Skin epidermis (tissue), 12 donors: ENCODE data around the gene KPNA3.

Experiments
- H3K27ac ChIP-seq, 21 experiments: fragments of 200-600 bp; sonication (generic) in 11 of 21; one replicate each; pipeline ENCODE4 v1.5.0; 2020; ENCODE audit warnings: mild to moderate bottlenecking in 3 of 21, inconsistent platforms in 2 of 21, moderate library complexity in 2 of 21
- H3K4me3 ChIP-seq, 7 experiments: fragments of 200-600 bp; sonication (generic) in 2 of 7; one replicate each; pipeline ENCODE4 v1.5.0; 2020; ENCODE audit warnings: inconsistent platforms in 2 of 7, mild to moderate bottlenecking in 2 of 7, moderate library complexity in 1 of 7

KPNA3 gene

DNA sequence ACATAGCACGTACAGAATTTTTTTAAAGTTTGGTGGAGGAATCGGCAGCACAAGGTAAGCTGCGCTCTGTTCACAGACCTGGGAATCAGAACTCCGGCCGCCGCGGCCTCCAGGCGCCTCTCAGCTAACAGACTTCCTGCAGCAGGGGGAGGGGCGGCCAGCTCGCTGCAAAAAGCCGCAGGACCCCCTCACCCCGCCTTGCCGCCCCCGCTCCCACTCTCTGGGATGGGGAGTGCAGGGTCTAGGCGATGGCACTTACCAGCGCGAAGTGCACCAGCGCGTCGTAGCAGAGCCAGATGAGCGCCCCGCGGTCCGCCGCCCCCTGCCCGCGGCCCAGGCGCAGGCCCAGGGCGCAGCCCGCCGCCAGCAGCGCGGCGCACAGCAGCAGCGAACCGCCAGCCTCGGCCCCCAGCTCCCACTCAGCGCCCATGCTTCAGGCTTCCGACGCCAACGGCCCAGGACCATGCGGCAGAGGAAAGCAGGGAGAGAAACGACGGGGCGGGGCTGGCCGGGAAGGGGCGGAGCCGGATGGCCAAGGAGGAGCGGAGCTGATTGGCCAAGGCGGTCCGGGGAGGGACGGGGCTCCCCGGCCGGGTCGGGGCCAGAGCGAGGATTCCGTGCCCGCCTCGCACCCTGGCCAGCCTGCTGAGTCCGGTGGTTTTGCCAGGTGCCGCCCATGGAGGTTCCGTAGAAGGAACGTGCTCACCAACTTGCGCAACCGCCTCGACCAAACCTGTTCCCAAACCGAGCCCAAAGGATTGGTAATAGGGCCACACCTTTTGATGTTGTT, 101.3 kb downstream of the KPNA3 start, which contains the start of gene EBPL:
TSS of gene EBPL (minus strand) at position 492 of the 790 bp plus-strand sequence. CDS start at position 430, 62 bp downstream.
- peak within 1 kb of the TSS; percentile 35 to 90 (median 85) for H3K27ac ChIP-seq
- peak within 1 kb of the TSS; percentile 65 to 92 (median 80) for H3K4me3 ChIP-seq

DNA sequence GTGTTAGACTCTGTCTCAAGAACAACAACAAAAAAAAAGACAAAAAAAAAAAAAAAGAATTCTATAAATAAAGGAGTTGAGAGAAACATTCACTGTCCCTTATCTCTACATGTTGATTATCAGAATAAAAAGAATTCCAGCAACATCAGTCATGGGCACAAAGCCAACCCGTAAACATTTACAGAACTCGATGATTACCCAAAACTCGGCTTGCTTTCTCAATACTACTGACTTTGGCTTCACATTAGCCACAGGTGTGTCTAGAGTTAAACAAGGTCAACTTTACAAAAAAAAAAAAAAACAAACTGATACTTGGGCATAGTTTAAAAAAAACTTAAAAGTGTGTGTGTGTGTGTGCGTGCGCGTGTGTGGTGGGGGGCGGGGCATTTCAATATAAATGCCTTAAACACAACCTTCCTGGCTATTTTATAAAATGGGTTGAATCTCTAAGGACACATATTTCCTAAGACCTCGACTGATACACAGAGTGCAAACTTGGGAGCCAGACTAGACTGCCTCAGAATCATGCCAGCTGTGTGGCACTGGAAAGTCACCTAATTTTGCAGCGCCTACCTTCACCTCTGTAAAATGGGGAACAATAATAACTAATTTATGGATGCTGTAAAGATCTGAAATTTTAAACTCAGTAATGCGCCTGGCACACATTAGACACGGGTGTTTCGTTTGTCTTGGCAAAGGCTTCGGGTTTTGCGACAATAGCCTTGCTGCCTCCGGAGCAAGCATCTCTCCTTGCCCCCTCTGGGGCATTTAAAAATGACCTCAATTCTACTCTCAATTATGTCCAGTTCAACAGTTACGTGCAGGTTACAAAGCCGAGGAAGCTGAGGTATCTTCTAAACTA, 102.1 kb downstream of the KPNA3 start:
- H3K27ac ChIP-seq = peak overlapping the region in 20 of 21 experiments; percentile 36 to 90 (median 86)
- peak overlapping the region; percentile 65 to 92 (median 80) for H3K4me3 ChIP-seq

DNA sequence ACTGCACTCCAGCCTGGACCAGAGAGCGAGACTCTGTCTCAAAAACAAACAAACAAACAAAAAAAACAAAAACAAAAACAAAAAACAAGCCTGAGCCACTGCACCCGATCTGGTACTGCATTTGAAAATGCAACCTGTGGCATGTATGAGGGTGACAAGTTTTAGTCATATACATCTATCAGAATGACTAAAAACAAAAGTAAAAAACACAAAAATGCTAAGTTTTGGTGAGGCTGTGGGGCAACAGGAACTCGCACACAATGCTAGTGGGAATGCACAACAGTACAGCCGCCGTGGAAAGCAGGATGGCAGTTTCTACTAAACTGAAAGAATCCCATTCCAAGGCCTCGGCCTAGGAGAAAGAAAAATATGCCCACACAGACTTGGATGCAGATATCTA, 109.0 kb downstream of the KPNA3 start:
- no peak overlapping the region for H3K27ac ChIP-seq
- no peak overlapping the region for H3K4me3 ChIP-seq

DNA sequence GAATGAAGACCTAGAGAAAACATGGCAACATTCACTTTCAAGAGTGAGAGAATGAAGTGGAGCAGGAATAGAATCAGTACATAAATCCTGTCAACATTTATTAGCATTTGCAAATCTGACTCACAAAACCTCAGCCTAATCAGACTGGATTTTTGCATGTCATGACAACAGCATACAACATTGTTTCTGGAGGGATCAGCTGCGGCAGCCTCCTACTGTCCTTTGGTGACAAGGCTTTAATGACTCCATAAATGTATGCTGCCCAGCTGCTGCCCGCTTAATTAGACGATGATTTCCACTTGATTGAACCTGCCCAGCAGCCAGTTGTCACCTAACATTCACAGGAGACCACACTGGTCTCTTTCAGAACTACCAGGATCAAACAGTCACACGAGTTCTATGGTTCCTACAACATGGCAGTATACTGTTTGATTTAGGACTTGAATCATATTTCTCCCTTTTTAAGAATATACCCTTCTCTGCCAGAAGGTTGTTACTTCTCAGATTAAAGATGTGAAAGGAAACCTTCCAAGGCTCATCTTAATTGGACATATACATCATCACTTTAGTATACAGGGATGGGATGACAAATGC, 110.5 kb downstream of the KPNA3 start:
- H3K27ac ChIP-seq = no peak overlapping the region
- no peak overlapping the region for H3K4me3 ChIP-seq

DNA sequence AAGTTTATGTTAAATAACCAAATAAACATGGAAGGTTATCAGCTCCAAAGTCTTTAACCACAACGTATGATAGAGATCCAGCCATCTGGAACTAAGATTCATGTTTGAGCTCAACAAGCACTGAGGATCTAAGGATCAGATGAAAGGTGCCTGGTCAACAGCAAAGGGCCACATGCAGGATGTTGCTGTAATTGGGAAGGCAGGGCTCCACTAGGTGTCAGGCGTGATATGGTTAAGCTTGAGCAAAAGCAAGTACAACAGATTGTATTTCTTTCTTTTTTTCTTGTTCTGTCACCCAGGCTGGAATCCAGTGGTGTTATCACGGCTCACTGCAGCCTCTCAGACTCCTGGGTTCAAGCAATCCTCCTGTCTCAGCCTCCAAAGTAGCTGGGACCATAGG, 113.2 kb downstream of the KPNA3 start:
- H3K4me3 ChIP-seq = no peak overlapping the region
- H3K27ac ChIP-seq = no peak overlapping the region

- no peak overlapping the region for H3K27ac ChIP-seq
- no peak overlapping the region for H3K4me3 ChIP-seq
Observed at GRCh38 chr13:49678191-49678914, 114.1 kb downstream of the KPNA3 start.

DNA sequence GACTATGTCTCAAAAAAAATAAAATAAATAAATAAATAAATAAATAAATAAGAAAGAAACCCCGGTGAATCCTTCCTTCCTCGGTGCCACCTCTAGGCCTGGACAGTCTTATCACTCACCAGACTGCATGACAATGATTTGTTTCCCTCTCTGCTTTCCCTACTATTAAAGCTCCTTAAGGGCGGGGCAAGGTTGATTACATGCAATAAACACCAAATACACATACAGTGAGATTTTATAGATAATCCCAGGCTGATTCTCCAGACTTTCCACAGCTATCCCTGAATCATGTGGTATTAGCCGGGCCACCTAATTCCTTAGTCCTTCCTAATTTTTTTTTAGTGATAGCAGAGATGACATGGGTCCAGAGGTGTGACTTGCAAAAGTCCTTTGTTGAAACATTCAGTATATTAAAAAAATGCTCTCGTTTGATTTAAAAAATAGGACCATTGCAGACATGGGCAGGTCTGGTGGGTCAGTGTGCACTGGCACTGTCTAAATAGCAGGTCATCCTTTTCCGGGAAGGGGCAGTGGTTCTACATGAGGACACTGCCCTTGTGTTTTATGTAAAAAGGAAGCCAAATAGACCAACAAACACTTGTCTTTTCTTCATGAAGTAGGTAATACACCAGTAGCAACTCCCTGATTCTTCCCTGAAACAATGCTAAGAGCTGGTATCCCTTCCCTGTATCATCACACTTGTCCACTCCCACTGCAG, 115.7 kb downstream of the KPNA3 start:
- H3K4me3 ChIP-seq = no peak overlapping the region
- no peak overlapping the region for H3K27ac ChIP-seq

DNA sequence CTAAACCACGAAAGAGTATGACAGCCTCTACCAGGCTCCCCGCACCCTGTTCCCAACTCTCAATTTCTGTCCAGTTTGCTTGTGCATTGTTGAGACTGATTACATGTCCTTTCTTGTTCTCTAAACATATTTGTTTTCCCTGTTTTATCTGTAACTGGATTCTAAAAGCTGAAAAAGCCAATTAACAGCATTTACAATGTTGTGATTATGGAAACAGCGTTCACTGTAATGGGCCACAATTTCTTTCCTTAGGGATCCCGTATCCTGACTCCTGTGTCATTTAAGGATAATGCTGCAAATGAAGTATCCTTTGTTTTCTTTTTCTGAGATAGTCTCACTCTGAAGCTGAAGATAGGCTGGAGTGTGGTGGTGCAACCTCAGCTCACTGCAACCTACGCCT, 121.7 kb downstream of the KPNA3 start:
- Histone ChIP-seq H3K4me3 (no peak overlapping the region), H3K27ac (no peak overlapping the region)

GRCh38 chr13:49669735-49670309, 122.7 kb downstream of the KPNA3 start:
- H3K4me3 ChIP-seq = no peak overlapping the region
- no peak overlapping the region for H3K27ac ChIP-seq

DNA sequence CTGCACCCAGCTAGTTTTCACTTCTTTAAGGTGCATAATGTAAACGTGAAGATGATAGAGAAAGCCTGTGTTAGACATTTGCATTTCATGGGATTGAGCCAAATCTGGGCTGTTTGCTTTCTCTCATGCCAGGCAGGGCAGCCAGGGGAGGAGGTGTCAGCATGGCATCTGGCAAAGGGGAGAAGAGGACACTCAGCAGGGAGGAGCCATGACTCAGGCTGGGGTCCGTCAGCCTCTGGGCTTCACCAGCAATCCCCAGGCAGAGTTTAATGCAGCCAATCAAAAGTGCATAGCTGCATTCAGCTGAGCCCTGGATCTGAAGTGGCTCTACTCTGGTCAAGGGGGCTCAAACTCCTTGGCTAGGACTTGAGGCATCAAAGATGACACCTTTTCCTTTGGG, 124.7 kb downstream of the KPNA3 start:
- Histone ChIP-seq H3K4me3 (no peak overlapping the region), H3K27ac (no peak overlapping the region)

DNA sequence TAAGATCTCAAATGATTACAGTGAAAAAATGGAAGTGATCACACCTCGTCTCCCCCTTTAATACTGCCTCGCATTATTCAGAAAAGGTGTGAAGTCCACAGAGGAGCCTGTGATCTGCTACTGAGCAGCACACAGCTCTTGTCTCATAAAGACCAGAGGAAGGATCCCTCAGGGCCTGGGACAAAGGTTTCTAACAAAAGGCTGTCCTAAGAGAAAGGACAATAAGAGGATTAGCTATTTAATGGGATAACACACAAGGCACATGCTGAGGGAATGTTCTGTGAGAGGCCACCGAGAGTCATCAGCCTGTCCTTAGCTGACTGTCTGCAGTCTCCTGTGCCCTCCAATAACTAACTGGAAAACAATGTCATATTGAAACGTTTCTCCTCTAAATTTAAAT, 127.9 kb downstream of the KPNA3 start:
- H3K4me3 ChIP-seq = no peak overlapping the region
- H3K27ac ChIP-seq = no peak overlapping the region

DNA sequence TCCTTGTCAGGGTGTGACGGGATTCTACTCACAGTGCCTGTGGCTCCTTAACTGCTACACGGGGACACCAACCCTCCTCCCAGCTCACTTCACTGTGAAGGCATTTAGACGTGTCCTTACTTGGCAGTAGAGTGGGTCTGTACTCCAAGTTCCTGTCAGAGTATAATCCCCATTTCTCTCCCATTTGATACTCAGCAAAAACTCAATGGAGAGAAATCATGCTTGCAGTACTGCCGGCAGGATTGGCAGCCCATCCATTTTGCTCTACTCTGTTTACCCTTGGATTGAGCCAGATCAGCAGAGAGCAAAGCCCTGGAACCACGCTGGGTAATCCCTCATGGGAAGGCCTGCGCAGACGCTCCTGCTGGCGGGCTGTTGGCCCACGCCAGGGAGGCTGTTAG, 135.2 kb downstream of the KPNA3 start:
- H3K27ac ChIP-seq = no peak overlapping the region

DNA sequence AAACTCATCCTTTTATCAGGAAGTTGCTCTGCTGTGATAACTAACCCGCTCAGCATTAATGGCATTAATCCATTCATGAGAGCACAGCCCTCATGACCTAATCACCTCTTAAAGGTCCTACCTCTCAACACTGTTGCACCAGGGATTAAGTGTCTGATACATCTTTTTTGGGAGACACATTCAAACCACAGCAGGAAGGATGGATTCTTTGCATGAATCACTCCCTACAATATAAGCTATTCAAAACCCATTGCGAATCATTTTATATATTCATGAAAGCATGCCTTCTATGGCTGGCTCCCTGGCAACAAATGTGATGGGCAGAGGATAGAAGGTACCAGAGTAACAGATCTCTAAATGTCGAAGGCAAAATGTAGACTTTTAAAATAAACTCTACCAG, 136.6 kb downstream of the KPNA3 start:
- Histone ChIP-seq H3K4me3 (no peak overlapping the region), H3K27ac (no peak overlapping the region)

More for the DNA sequence above, 135.2 kb downstream of the KPNA3 start:
- H3K4me3 ChIP-seq = no peak overlapping the region

DNA sequence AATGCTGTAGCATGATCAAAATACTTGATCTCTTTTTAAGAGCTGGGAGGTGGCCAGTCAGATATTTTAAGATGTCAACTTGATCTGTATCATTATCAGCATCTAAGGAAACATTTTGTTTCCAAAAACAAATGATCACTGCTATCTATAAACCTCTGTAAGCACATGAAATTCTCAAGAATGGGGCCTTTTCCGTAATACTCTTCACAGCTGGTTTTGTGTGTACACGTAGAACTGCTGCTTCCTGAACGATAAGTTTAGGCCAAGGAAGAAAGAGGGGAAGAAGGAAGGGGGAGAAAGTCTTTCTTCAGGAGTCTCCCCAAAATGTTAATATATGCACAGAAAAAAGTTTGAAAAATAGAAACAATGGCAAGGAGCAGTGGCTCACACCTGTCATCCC, 138.5 kb downstream of the KPNA3 start:
- Histone ChIP-seq H3K27ac (no peak overlapping the region), H3K4me3 (no peak overlapping the region)

- Histone ChIP-seq H3K27ac (no peak overlapping the region), H3K4me3 (no peak overlapping the region)
Observed at GRCh38 chr13:49653478-49653877, 139.0 kb downstream of the KPNA3 start.

- Histone ChIP-seq H3K27ac (no peak overlapping the region), H3K4me3 (no peak overlapping the region)
Observed at GRCh38 chr13:49652355-49653305, 139.9 kb downstream of the KPNA3 start.

DNA sequence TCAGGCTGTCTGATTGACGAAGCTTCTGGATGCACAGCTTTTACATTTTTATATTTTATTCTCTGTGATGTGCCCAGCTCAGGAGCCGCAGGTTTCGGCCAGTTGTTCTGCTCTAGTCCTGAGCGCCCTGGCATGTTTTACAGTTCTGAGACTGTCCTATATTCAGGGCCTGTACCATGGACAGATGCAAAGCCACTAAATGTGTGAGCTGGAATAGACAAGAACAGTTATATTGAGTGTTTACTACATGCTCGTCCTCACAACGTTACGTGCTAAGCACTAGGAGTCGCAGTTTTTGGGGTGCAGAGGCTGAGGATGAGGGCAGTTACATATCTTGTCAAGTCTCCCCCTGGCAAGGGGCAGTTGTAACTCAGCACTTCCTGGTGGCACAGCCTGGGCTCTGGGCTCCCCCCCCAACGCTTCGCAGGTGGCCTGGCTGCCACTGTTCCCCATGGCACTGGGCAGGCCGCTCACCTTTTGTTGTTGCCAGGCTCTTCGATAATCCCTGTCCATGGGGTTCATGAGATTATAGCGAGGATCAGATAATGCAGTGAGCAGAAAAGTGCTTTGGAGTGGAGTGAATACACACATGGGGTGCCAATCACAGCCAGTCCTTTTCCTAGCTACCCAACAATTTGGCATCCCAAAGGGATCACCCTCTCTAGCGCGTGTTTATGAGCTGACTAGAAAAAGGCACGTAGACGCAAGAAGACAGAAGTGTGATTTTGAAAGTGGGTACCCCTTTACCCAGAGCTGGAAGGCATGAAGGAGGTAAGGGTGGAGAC, 140.7 kb downstream of the KPNA3 start:
- Histone ChIP-seq H3K27ac (no peak overlapping the region), H3K4me3 (no peak overlapping the region)
